GM12878 (cell line): ENCODE measurements around the gene SCN11A. TPM values are rescaled to one million over a fixed set of nuclear protein-coding genes. Genes with fewer than 3 reads are reported as not detected.

Source experiments
- ATAC-seq: fragments of 200-7000 bp; cut with Tn5 transposase; 3 replicates; pipeline ENCODE4 v1.9.1; 2020; ENCODE audit warnings: mild to moderate bottlenecking, moderate library complexity
- BruUV-seq: library from RNA; stranded (reverse); fragments of 400-500 nt; replicated peaks from 2 replicates; lab custom pipeline; 2021; lab: Mats Ljungman, UMichigan
- CTCF ChIA-PET: fragments of 300-600 bp; sonication (Branson Sonifier 250); formaldehyde crosslinking; extraction: SDS; loops from one replicate; lab custom pipeline; 2021; ENCODE audit warnings: inconsistent platforms; lab: Yijun Ruan, JAX
- POLR2A ChIA-PET: fragments of 350-600 bp; formaldehyde crosslinking; extraction: SDS; loops from one replicate; lab custom pipeline; 2021; ENCODE audit warnings: inconsistent platforms; lab: Charles Lee
- RAD21 ChIA-PET: fragments of 300-600 bp; sonication (Branson Sonifier 250); formaldehyde crosslinking; loops from one replicate; lab custom pipeline; 2023; ENCODE audit warnings: antibody characterized with exemption; ENCODE audit not compliant: unreplicated experiment; lab: Charles Lee
- SMC1A ChIA-PET: fragments of 300-600 bp; sonication (Branson Sonifier 250); formaldehyde crosslinking; loops from one replicate; lab custom pipeline; 2023; ENCODE audit not compliant: unreplicated experiment, uncharacterized antibody; lab: Charles Lee
- DNase-seq: peaks from one replicate; pipeline ENCODE4 v3.0.0-alpha.2; 2011; ENCODE audit warnings: low read depth, low spot score
- FAIRE-seq: peaks from 3 replicates; lab custom pipeline; 2011; peaks lifted over from hg19 to GRCh38; lab: Jason Lieb, UNC
- H2AFZ ChIP-seq: 2 replicates; pipeline ENCODE4 v1.6.0; 2011; ENCODE audit warnings: low read depth, low read length, control low read depth; ENCODE audit not compliant: control insufficient read depth
- H3K27ac ChIP-seq: 2 replicates; pipeline ENCODE4 v1.5.1; 2011; ENCODE audit warnings: control low read depth; ENCODE audit not compliant: control insufficient read depth, insufficient read depth
- H3K27me3 ChIP-seq, 2 experiments: replicated peaks in 1 of 2; 2 replicates each; pipeline versions ENCODE4 v1.6.0 to v1.6.1; 2011; ENCODE audit warnings: low read length in 1 of 2; ENCODE audit not compliant: control insufficient read depth in 2 of 2, insufficient read depth in 2 of 2
- H3K36me3 ChIP-seq, 2 experiments: 2 replicates each; pipeline ENCODE4 v1.5.1; 2011; ENCODE audit warnings: low read length in 1 of 2; ENCODE audit not compliant: control insufficient read depth in 2 of 2, insufficient read depth in 2 of 2
- H3K4me1 ChIP-seq: 2 replicates; pipeline ENCODE4 v1.6.1; 2011; ENCODE audit warnings: mild to moderate bottlenecking, low read length, moderate library complexity, mixed read lengths; ENCODE audit not compliant: control insufficient read depth, insufficient read depth
- H3K4me2 ChIP-seq: 2 replicates; pipeline ENCODE4 v1.6.0; 2011; ENCODE audit warnings: control low read depth; ENCODE audit not compliant: control insufficient read depth, insufficient read depth
- H3K4me3 ChIP-seq: fragments of 200-600 bp; sonication (generic); 2 replicates; pipeline ENCODE4 v1.5.1; 2016
- H3K79me2 ChIP-seq: 2 replicates; pipeline ENCODE4 v1.6.0; 2011; ENCODE audit warnings: low read length; ENCODE audit not compliant: control insufficient read depth, insufficient read depth
- H3K9ac ChIP-seq: 2 replicates; pipeline ENCODE4 v1.8.0; 2011; ENCODE audit warnings: low read length, control low read depth, mixed read lengths; ENCODE audit not compliant: control insufficient read depth, insufficient read depth
- H3K9me3 ChIP-seq: replicated peaks from 3 replicates; pipeline ENCODE4 v1.5.1; 2011; ENCODE audit warnings: mild to moderate bottlenecking, low read length; ENCODE audit not compliant: control insufficient read depth, insufficient read depth
- H4K20me1 ChIP-seq: 2 replicates; pipeline ENCODE4 v1.6.0; 2011; ENCODE audit not compliant: control insufficient read depth, insufficient read depth
- CHD1 ChIP-seq: IDR thresholded peaks from 2 replicates; pipeline ENCODE4 v1.6.1; 2012; ENCODE audit warnings: low read depth, low read length, improper control_type of control experiment
- E2F8 ChIP-seq: fragments of 450-650 bp; IDR thresholded peaks from 2 replicates; pipeline ENCODE4 v1.6.1; 2018; ENCODE audit warnings: mild to moderate bottlenecking, low read depth, moderate library complexity; ENCODE audit not compliant: partially characterized antibody
- HSF1 ChIP-seq: fragments of 150-350 bp; IDR thresholded peaks from 2 replicates; pipeline ENCODE4 v1.6.1; 2014; ENCODE audit warnings: mild to moderate bottlenecking, low read depth, low read length
- NFIC ChIP-seq: IDR thresholded peaks from 2 replicates; pipeline ENCODE4 v1.6.1; 2012; ENCODE audit warnings: low read depth, mild to moderate bottlenecking, inconsistent platforms, low read length, moderate library complexity
- NKRF ChIP-seq: fragments of 450-650 bp; conservative IDR thresholded peaks from 2 replicates; pipeline ENCODE4 v1.6.1; 2017; ENCODE audit warnings: mild to moderate bottlenecking, moderate library complexity
- SREBF1 ChIP-seq: IDR thresholded peaks from 2 replicates; pipeline ENCODE4 v1.6.1; 2012; ENCODE audit warnings: mild to moderate bottlenecking, low read length
- YY1 ChIP-seq: IDR thresholded peaks from 2 replicates; pipeline ENCODE4 v1.6.1; 2011; ENCODE audit warnings: low read depth, mild to moderate bottlenecking, low read length
- ZNF622 ChIP-seq: fragments of 450-650 bp; IDR thresholded peaks from 2 replicates; pipeline ENCODE4 v1.6.1; 2017; ENCODE audit warnings: mild to moderate bottlenecking, inconsistent platforms
- ZZZ3 ChIP-seq: IDR thresholded peaks from 2 replicates; pipeline ENCODE4 v1.6.1; 2011; ENCODE audit warnings: low read depth; ENCODE audit not compliant: control insufficient read depth, insufficient read length
- WGBS: methylation state at CpG from one replicate; pipeline ENCODE4 v1.1.6; 2016; ENCODE audit warnings: low lambda C conversion rate; ENCODE audit not compliant: insufficient replicate concordance, insufficient coverage; ENCODE audit errors: missing lambda C conversion rate; 5-methylcytosine and 5-hydroxymethylcytosine counted together
- in situ Hi-C: fragments of 300-500 bp; cut with MboI; formaldehyde crosslinking; loops from 9 replicates; pipeline ENCODE4 v1.14.3; 2018; ENCODE audit warnings: mixed read lengths
- intact Hi-C: fragments of 100-400 bp; cut with micrococcal nuclease; formaldehyde crosslinking; loops from one replicate; pipeline ENCODE4 v1.14.2; 2022; ENCODE audit not compliant: unreplicated experiment
- polyA plus RNA-seq, 11 experiments: library from polyadenylated mRNA; depleted of rRNA in 4 of 11; unstranded in 6 of 11; stranded (reverse) in 5 of 11; fragments of >200 nt; fragmentation: Nextera tagmentation in 4 of 11; fragmentation: Illumina TruSeq in 1 of 11; extraction: Ambion mirVana in 4 of 11; extraction: Trizol in 1 of 11; gene quantifications; 1 replicate in 1 of 11; 2 replicates in 10 of 11; pipeline versions ENCODE4 v1.2.1 to v1.2.3, GENCODE V29; 2011 to 2016; ENCODE audit warnings: inconsistent platforms in 2 of 11, missing spikeins in 2 of 11, low read depth in 1 of 11
- total RNA-seq, 4 experiments: library from RNA; depleted of rRNA in 3 of 4; stranded (reverse); fragments of >200 nt in 3 of 4; fragmentation: Illumina TruSeq in 1 of 4; extraction: Trizol in 1 of 4; gene quantifications; 2 replicates each; pipeline versions ENCODE4 v1.2.1 to v1.2.3, GENCODE V29; 2013 to 2021
- TF ChIP-seq, protein P1 (sequence below): IDR thresholded peaks from 2 replicates; pipeline ENCODE4 v1.6.1; 2011; ENCODE audit warnings: low read depth, low read length, improper control_type of control experiment, borderline replicate concordance
- TF ChIP-seq, protein P2 (sequence below): fragments of 450-650 bp; formaldehyde crosslinking; IDR thresholded peaks from 2 replicates; pipeline ENCODE4 v1.5.0; 2022; ENCODE audit warnings: mild to moderate bottlenecking, missing genetic modification characterization

Gene SCN11A
- total and polyA plus RNA-seq, 10 of the 15 experiments (the other 5 are each of a cell fraction or from before 2014, with no cell fraction given): under 0.01 to 0.14 (median 0.03) TPM; not detected in 4

DNA sequence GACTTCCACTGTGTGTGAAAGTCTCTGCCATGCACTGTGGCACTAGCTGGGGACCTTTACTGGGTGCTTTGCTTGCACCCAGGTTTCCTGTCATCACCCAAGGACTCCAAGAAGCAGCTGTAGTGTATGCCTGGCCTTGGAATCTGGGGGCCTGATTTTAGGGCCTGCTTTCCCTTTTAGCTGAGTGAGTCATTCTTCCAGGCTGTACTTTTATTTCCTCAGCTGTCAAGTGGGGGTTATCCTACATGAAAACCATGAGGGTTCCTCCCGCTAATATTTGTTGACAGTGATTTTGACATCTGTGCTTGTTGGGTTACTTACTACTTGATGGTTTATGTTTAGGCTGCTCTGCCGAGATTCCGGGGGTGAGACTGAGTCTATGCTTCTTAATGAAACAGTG is 37.1 kb upstream of the SCN11A start (continued):
- TF ChIP-seq NKRF: no peak
- TF ChIP-seq, protein P1, sequence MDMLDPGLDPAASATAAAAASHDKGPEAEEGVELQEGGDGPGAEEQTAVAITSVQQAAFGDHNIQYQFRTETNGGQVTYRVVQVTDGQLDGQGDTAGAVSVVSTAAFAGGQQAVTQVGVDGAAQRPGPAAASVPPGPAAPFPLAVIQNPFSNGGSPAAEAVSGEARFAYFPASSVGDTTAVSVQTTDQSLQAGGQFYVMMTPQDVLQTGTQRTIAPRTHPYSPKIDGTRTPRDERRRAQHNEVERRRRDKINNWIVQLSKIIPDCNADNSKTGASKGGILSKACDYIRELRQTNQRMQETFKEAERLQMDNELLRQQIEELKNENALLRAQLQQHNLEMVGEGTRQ: no peak

DNA sequence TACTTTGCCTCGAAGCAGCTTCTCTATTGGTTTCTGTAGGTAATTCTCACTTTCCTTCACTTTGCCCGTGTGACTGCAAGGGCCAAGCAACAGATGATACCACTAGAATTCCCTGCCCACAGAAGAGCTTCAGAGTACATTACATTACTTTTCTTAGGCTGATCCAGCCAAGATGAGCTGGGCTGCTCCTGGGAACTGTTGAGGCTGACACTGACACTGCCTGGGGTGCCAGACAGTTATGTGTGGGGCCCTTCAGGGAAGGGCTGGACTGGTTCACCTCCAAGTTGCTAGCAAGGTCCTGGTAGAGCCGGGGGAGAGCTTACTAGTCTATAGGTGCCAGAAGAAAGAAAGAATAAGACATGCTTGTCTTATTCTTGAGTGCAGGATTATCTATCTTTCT is 36.7 kb upstream of the SCN11A start:
- BruUV-seq: no TSS peak
- Histone ChIP-seq H3K4me2 (no peak overlapping the region), H3K4me1 (0 out of 2 replicates have a peak, but pooled peaks cover 2% of the 10 kb centered on the region), H3K4me3 (no peak overlapping the region), H3K9me3 (no peaks in the 10 kb centered on the region), H3K27me3 (no peaks in the 10 kb centered on the region), H3K27ac (no peak overlapping the region), H2AFZ (no peak overlapping the region), H3K79me2 (no peaks in the 10 kb centered on the region), H3K36me3 (peaks cover 4 to 14% of the 10 kb centered on the region in 2 experiments; a peak in 3 of 4 replicates), H4K20me1 (no peaks in the 10 kb centered on the region), H3K9ac (no peak overlapping the region)
- ChIA-PET CTCF (interaction anchor here (0.6 to 1.7 kb wide), 4 partner anchors 20 to 203 kb away, joined by 3 to 5 read pairs (median 4); no protein-coding TSS in a partner anchor), SMC1A (interaction anchor here (1.3 to 1.6 kb wide), 5 partner anchors 8 to 200 kb away, joined by 3 to 6 read pairs (median 5); no protein-coding TSS in a partner anchor), RAD21 (interaction anchor here (1.7 kb wide), 1 partner anchor 20 kb away, joined by 4 read pairs; the partner anchor contains the start of gene TTC21A), POLR2A (no interaction called here)
- intact Hi-C loops: no loop called here
- in situ Hi-C loops: no loop called here
- whole genome bisulfite sequencing: 93% methylated on average over 3 of the region's 3 CpGs
- DNase-seq (no peak), ATAC-seq (no peak), FAIRE-seq (no peak)
- TF ChIP-seq E2F8 (no peak), ZNF622 (no peak), ZZZ3 (no peak), YY1 (no peak), SREBF1 (no peak), NFIC (no peak), CHD1 (no peak), HSF1 (no peak)
- TF ChIP-seq, protein P2, sequence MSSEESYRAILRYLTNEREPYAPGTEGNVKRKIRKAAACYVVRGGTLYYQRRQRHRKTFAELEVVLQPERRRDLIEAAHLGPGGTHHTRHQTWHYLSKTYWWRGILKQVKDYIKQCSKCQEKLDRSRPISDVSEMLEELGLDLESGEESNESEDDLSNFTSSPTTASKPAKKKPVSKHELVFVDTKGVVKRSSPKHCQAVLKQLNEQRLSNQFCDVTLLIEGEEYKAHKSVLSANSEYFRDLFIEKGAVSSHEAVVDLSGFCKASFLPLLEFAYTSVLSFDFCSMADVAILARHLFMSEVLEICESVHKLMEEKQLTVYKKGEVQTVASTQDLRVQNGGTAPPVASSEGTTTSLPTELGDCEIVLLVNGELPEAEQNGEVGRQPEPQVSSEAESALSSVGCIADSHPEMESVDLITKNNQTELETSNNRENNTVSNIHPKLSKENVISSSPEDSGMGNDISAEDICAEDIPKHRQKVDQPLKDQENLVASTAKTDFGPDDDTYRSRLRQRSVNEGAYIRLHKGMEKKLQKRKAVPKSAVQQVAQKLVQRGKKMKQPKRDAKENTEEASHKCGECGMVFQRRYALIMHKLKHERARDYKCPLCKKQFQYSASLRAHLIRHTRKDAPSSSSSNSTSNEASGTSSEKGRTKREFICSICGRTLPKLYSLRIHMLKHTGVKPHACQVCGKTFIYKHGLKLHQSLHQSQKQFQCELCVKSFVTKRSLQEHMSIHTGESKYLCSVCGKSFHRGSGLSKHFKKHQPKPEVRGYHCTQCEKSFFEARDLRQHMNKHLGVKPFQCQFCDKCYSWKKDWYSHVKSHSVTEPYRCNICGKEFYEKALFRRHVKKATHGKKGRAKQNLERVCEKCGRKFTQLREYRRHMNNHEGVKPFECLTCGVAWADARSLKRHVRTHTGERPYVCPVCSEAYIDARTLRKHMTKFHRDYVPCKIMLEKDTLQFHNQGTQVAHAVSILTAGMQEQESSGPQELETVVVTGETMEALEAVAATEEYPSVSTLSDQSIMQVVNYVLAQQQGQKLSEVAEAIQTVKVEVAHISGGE (CRISPR knock-in tag): no peak
